HL-60 (cell line): Measurements from ENCODE around the gene VAT1L.

Experiments used
- DNase-seq, 2 experiments: peaks; one replicate each; pipeline ENCODE4 v3.0.0-alpha.2; 2010 to 2020; ENCODE audit warnings: low read depth in 1 of 2, low spot score in 1 of 2
- H3K27ac ChIP-seq: fragments of 250-450 bp; sonication (Bioruptor Pico); replicated peaks from 2 replicates; pipeline ENCODE4 v1.5.1; 2020; ENCODE audit warnings: mild to moderate bottlenecking, moderate library complexity
- H3K27me3 ChIP-seq: fragments of 250-450 bp; sonication (Bioruptor Pico); 2 replicates; pipeline ENCODE4 v1.5.1; 2021; ENCODE audit warnings: mild to moderate bottlenecking, moderate library complexity; ENCODE audit not compliant: insufficient read depth, poor library complexity, severe bottlenecking
- H3K4me3 ChIP-seq: replicated peaks from 2 replicates; pipeline ENCODE4 v1.5.1; 2011; ENCODE audit warnings: mild to moderate bottlenecking, control low read depth, low read length; ENCODE audit not compliant: insufficient read depth
- GABPA ChIP-seq: IDR thresholded peaks from 2 replicates; pipeline ENCODE4 v1.6.1; 2012; ENCODE audit warnings: low read depth
- POLR2AphosphoS5 ChIP-seq: IDR thresholded peaks from 2 replicates; pipeline ENCODE4 v1.6.1; 2012; ENCODE audit warnings: low read depth
- SPI1 ChIP-seq: IDR thresholded peaks from 2 replicates; pipeline ENCODE4 v1.6.1; 2012; ENCODE audit warnings: low read depth, mild to moderate bottlenecking, borderline replicate concordance
- TF ChIP-seq, protein P1 (sequence below): IDR thresholded peaks from one replicate; pipeline ENCODE4 v1.5.1; 2011; ENCODE audit warnings: low read length, control low read depth, inconsistent platforms; ENCODE audit not compliant: insufficient read depth
- TF ChIP-seq, protein P2 (sequence below): IDR thresholded peaks from 2 replicates; pipeline ENCODE4 v1.6.1; 2012; ENCODE audit warnings: low read depth; ENCODE audit not compliant: insufficient replicate concordance

Gene VAT1L

DNA sequence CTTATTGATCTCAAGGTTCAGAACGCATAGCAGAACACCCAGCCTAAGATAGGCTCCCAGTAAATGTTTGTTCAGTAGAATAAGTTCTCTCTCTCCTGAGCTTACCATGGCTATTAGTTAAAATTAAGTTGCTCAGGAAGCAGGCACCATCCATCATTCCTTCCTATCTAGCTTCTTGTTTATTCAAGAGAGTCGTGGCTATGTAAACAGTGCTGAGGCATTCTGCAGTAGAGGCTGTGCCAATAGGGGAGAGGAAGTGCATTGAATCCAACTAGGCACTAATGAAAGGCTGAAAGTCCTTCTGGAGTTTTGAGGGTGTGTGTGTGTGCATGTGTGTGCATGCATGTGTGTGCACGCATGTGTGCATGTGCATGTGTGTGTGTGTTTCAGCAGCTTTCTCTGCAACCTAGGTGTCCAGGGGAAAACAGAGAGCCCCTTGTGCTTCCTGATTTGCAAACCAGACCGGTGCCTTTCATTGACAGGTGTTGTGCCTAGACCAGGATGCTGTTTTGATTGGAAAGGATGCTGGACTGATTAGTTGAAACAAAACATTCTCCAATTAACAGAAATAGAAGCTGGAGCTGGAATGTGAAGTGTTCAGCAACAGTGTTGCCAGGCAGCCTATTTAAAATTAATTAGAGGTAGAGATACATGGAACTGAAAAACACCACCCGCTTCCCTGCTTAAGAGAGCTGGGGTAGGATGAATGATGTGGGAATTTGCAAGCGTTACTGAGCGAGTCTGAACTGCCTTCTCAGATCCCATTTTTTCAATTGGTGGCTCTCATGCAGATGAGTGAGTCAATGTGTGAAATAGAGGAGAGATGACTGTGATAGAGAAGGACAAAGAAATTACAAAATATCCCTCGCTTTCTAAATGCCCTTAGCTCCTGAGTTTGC, 130.7 kb downstream of the VAT1L start:
- H3K27me3 ChIP-seq: no peaks in the 10 kb centered on the region
- no peak overlapping the region for H3K4me3 ChIP-seq
- no peak for DNase-seq
- H3K27ac ChIP-seq: no peak overlapping the region
- no peak for TF ChIP-seq GABPA
- TF ChIP-seq, protein P1, sequence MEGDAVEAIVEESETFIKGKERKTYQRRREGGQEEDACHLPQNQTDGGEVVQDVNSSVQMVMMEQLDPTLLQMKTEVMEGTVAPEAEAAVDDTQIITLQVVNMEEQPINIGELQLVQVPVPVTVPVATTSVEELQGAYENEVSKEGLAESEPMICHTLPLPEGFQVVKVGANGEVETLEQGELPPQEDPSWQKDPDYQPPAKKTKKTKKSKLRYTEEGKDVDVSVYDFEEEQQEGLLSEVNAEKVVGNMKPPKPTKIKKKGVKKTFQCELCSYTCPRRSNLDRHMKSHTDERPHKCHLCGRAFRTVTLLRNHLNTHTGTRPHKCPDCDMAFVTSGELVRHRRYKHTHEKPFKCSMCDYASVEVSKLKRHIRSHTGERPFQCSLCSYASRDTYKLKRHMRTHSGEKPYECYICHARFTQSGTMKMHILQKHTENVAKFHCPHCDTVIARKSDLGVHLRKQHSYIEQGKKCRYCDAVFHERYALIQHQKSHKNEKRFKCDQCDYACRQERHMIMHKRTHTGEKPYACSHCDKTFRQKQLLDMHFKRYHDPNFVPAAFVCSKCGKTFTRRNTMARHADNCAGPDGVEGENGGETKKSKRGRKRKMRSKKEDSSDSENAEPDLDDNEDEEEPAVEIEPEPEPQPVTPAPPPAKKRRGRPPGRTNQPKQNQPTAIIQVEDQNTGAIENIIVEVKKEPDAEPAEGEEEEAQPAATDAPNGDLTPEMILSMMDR: no peak
- TF ChIP-seq POLR2AphosphoS5: no peak
- TF ChIP-seq SPI1: no peak
- TF ChIP-seq, protein P2, sequence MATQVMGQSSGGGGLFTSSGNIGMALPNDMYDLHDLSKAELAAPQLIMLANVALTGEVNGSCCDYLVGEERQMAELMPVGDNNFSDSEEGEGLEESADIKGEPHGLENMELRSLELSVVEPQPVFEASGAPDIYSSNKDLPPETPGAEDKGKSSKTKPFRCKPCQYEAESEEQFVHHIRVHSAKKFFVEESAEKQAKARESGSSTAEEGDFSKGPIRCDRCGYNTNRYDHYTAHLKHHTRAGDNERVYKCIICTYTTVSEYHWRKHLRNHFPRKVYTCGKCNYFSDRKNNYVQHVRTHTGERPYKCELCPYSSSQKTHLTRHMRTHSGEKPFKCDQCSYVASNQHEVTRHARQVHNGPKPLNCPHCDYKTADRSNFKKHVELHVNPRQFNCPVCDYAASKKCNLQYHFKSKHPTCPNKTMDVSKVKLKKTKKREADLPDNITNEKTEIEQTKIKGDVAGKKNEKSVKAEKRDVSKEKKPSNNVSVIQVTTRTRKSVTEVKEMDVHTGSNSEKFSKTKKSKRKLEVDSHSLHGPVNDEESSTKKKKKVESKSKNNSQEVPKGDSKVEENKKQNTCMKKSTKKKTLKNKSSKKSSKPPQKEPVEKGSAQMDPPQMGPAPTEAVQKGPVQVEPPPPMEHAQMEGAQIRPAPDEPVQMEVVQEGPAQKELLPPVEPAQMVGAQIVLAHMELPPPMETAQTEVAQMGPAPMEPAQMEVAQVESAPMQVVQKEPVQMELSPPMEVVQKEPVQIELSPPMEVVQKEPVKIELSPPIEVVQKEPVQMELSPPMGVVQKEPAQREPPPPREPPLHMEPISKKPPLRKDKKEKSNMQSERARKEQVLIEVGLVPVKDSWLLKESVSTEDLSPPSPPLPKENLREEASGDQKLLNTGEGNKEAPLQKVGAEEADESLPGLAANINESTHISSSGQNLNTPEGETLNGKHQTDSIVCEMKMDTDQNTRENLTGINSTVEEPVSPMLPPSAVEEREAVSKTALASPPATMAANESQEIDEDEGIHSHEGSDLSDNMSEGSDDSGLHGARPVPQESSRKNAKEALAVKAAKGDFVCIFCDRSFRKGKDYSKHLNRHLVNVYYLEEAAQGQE: no peak

DNA sequence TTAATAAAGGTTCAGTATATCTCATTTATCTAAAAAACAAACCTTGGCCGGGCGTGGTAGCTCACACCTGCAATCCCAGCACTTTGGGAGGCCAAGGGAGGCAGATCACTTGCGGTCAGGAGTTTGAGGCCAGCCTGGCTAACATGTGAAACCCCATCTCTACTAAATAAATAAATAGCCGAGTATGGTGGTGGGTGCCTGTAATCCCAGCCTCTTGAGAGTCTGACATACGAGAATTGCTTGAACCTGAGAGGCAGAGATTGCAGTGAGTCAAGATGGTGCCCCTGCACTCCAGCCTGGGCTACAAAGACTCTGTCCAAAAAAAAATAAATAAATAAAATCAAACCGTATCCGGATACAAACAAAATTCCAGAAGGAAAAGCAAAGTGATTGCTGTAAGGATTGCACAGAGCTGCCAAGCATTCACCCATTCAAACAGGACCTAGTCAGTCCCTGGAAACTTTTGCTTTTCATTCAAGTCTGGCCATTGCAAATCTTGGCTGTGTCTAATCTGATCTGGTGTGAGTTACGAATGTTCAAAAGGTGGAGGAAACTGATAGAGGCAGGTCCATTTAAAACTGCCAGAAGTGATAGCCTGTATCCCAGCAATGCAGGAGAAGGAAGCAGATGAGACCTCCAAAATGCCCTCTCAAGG, 131.5 kb downstream of the VAT1L start:
- H3K4me3 ChIP-seq: no peak overlapping the region
- H3K27me3 ChIP-seq: no peaks in the 10 kb centered on the region
- TF ChIP-seq POLR2AphosphoS5: no peak
- TF ChIP-seq GABPA: no peak
- TF ChIP-seq, protein P2: no peak
- TF ChIP-seq SPI1: no peak
- TF ChIP-seq, protein P1: no peak
- no peak for DNase-seq
- H3K27ac ChIP-seq: no peak overlapping the region

DNA sequence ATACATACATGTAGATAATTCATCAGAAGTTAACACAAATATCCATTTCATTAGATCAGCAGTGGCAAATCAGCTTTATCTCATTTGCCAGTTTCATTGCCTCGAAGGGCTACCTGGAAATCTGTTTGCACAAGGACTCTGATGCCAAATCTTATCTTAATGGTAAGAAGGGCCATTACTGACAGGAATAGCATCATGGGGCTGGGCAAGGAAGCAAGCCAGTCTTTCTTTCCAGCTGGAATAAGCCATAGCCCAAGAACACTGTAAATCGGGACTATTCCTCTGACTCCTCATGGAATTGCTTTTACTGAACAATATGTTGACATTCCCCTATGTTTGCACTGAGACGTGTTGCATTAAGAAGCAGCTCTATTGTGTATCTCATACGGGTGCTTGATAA, 132.6 kb downstream of the VAT1L start:
- TF ChIP-seq SPI1 (no peak), GABPA (no peak), POLR2AphosphoS5 (no peak)
- TF ChIP-seq, protein P1: no peak
- TF ChIP-seq, protein P2: no peak
- no peak for DNase-seq
- Histone ChIP-seq H3K4me3 (no peak overlapping the region), H3K27ac (no peak overlapping the region), H3K27me3 (no peaks in the 10 kb centered on the region)
